HCT116 (cell line): Measurements from ENCODE around the gene MMGT1. TPM values are rescaled to one million over a fixed set of nuclear protein-coding genes. Genes with fewer than 3 reads are reported as not detected.

Experiments used
- ATAC-seq: fragments of 200-7000 bp; cut with Tn5 transposase; 2 replicates; pipeline ENCODE4 v1.9.1; 2020; ENCODE audit warnings: mild to moderate bottlenecking, moderate library complexity
- BruUV-seq: library from RNA; stranded (reverse); fragments of 400-500 nt; replicated peaks from 2 replicates; lab custom pipeline; 2021; lab: Mats Ljungman, UMichigan
- CTCF ChIA-PET: fragments of 300-600 bp; sonication (Branson Sonifier 250); formaldehyde crosslinking; loops from one replicate; lab custom pipeline; 2021; ENCODE audit warnings: antibody characterized with exemption; lab: Charles Lee
- POLR2A ChIA-PET: fragments of 300-600, 350-600 bp; sonication (Branson Sonifier 250); formaldehyde crosslinking; loops from one replicate; lab custom pipeline; 2021; ENCODE audit warnings: antibody characterized with exemption; lab: Charles Lee
- RAD21 ChIA-PET, 2 experiments: fragments of 300-600 bp; sonication (Branson Sonifier 250); formaldehyde crosslinking; loops; one replicate each; lab custom pipeline; 2023; ENCODE audit warnings: low total read pairs in 2 of 2; ENCODE audit not compliant: uncharacterized antibody in 2 of 2, unreplicated experiment in 2 of 2, low non-redundant PET in 1 of 2; lab: Charles Lee
- DNase-seq: peaks from one replicate; pipeline ENCODE4 v3.0.0-alpha.2; 2010; ENCODE audit warnings: low read depth, low spot score
- H2AFZ ChIP-seq: fragments of 200-600 bp; shearing (Covaris generic), sonication (generic); 2 replicates; pipeline ENCODE4 v1.6.1; 2017; ENCODE audit warnings: low read depth, mixed run types, mixed read lengths, antibody characterized with exemption, low read length; ENCODE audit not compliant: poor library complexity, severe bottlenecking
- H3K27ac ChIP-seq: 2 replicates; pipeline ENCODE4 v1.5.1; 2012; ENCODE audit warnings: low read depth, low read length
- H3K27me3 ChIP-seq: fragments of 200-600 bp; sonication (generic); 2 replicates; pipeline ENCODE4 v1.6.1; 2016; ENCODE audit warnings: mixed run types, low read length, mixed read lengths; ENCODE audit not compliant: insufficient read depth
- H3K36me3 ChIP-seq, 2 experiments: fragments of 200-500 bp in 1 of 2; fragments of 200-600 bp in 1 of 2; sonication (Bioruptor generic) in 1 of 2; sonication (generic) in 1 of 2; 2 replicates each; pipeline versions ENCODE4 v1.5.1 to v1.6.1; 2014 to 2016; ENCODE audit warnings: low read length in 2 of 2, inconsistent platforms in 1 of 2, mixed read lengths in 1 of 2, mixed run types in 1 of 2; ENCODE audit not compliant: insufficient read depth in 2 of 2, control insufficient read depth in 1 of 2
- H3K4me1 ChIP-seq, 2 experiments: fragments of 200-600 bp in 1 of 2; sonication (generic) in 1 of 2; 2 replicates each; pipeline versions ENCODE4 v1.5.1 to v1.6.1; 2012 to 2017; ENCODE audit warnings: low read length in 2 of 2, inconsistent platforms in 1 of 2, mild to moderate bottlenecking in 1 of 2, mixed read lengths in 1 of 2, mixed run types in 1 of 2, moderate library complexity in 1 of 2; ENCODE audit not compliant: insufficient read depth in 2 of 2, control insufficient read depth in 1 of 2
- H3K4me2 ChIP-seq: fragments of 200-600 bp; sonication (generic); 2 replicates; pipeline ENCODE4 v1.6.1; 2017; ENCODE audit warnings: mixed run types, low read length, mixed read lengths
- H3K4me3 ChIP-seq, 2 experiments: fragments of 200-600 bp in 1 of 2; sonication (generic) in 1 of 2; replicated peaks in 1 of 2; 2 replicates each; pipeline ENCODE4 v1.5.1; 2011 to 2016; ENCODE audit warnings: low read length in 2 of 2, control low read depth in 1 of 2, low read depth in 1 of 2, mild to moderate bottlenecking in 1 of 2, mixed read lengths in 1 of 2, mixed run types in 1 of 2
- H3K79me2 ChIP-seq: fragments of 200-600 bp; sonication (generic); 2 replicates; pipeline ENCODE4 v1.6.1; 2017; ENCODE audit warnings: mild to moderate bottlenecking, mixed run types, low read length, moderate library complexity, mixed read lengths; ENCODE audit not compliant: insufficient read depth
- H3K9ac ChIP-seq: fragments of 200-600 bp; sonication (generic); 2 replicates; pipeline ENCODE4 v1.6.1; 2016; ENCODE audit warnings: low read length, mixed read lengths
- H3K9me2 ChIP-seq: fragments of 200-600 bp; sonication (generic), shearing (Covaris generic); 2 replicates; pipeline ENCODE4 v1.6.1; 2017; ENCODE audit warnings: mixed run types, mild to moderate bottlenecking, moderate library complexity; ENCODE audit not compliant: insufficient read depth
- H3K9me3 ChIP-seq, 2 experiments: fragments of 200-500 bp in 1 of 2; fragments of 200-600 bp in 1 of 2; sonication (Bioruptor generic) in 1 of 2; sonication (generic) in 1 of 2; 2 replicates each; pipeline ENCODE4 v1.6.1; 2014 to 2017; ENCODE audit warnings: low read length in 2 of 2, mixed read lengths in 2 of 2, inconsistent platforms in 1 of 2, low read depth in 1 of 2, mild to moderate bottlenecking in 1 of 2, mixed run types in 1 of 2, moderate library complexity in 1 of 2; ENCODE audit not compliant: control insufficient read depth in 1 of 2, insufficient read depth in 1 of 2
- H4K20me1 ChIP-seq: fragments of 200-600 bp; sonication (generic), shearing (Covaris generic); 2 replicates; pipeline ENCODE4 v1.6.1; 2017; ENCODE audit warnings: mixed run types, mild to moderate bottlenecking, moderate library complexity; ENCODE audit not compliant: insufficient read depth
- CBX3 ChIP-seq: IDR thresholded peaks from 2 replicates; pipeline ENCODE4 v1.6.1; 2012; ENCODE audit warnings: low read depth
- CEBPB ChIP-seq: IDR thresholded peaks from 2 replicates; pipeline ENCODE4 v1.6.1; 2012; ENCODE audit warnings: low read depth
- EZH2 ChIP-seq: fragments of 200-600 bp; sonication (generic); IDR thresholded peaks from 2 replicates; pipeline ENCODE4 v1.6.1; 2017; ENCODE audit warnings: antibody characterized with exemption, mixed run types
- FOSL1 ChIP-seq: IDR thresholded peaks from 2 replicates; pipeline ENCODE4 v1.6.1; 2012; ENCODE audit warnings: low read depth
- MAX ChIP-seq: IDR thresholded peaks from 2 replicates; pipeline ENCODE4 v1.6.1; 2012
- POLR2AphosphoS5 ChIP-seq: IDR thresholded peaks from 2 replicates; pipeline ENCODE4 v1.6.1; 2011; ENCODE audit warnings: mild to moderate bottlenecking, low read depth, low read length, moderate library complexity
- RAD21 ChIP-seq: IDR thresholded peaks from 2 replicates; pipeline ENCODE4 v1.6.1; 2012; ENCODE audit warnings: low read depth, mild to moderate bottlenecking
- SIN3A ChIP-seq: IDR thresholded peaks from 2 replicates; pipeline ENCODE4 v1.6.1; 2012; ENCODE audit warnings: low read depth
- SP1 ChIP-seq: IDR thresholded peaks from 2 replicates; pipeline ENCODE4 v1.6.1; 2012; ENCODE audit warnings: low read depth
- YY1 ChIP-seq: IDR thresholded peaks from 2 replicates; pipeline ENCODE4 v1.6.1; 2011; ENCODE audit warnings: low read length, low read depth, moderate library complexity, mild to moderate bottlenecking; ENCODE audit not compliant: insufficient replicate concordance; ENCODE audit errors: extremely low read depth
- ZBTB33 ChIP-seq: IDR thresholded peaks from 2 replicates; pipeline ENCODE4 v1.6.1; 2011; ENCODE audit warnings: mild to moderate bottlenecking, low read length, moderate library complexity; ENCODE audit not compliant: insufficient replicate concordance; ENCODE audit errors: extremely low read depth
- ZFX ChIP-seq: fragments of 450-650 bp; IDR thresholded peaks from 2 replicates; pipeline ENCODE4 v1.6.1; 2017
- intact Hi-C: fragments of 100-400 bp; cut with micrococcal nuclease; formaldehyde crosslinking; loops from 2 replicates; pipeline ENCODE4 v1.10.0; 2022
- total RNA-seq: library from RNA; stranded (reverse); gene quantifications from one replicate; pipeline ENCODE4 v1.2.1, GENCODE V29; 2021; ENCODE audit not compliant: unreplicated experiment

The MMGT1 gene
- total RNA-seq, 1 experiment from 2014 or later, result 23.2 TPM

GRCh38 chrX:135984256-135984655 lies 10.5 kb upstream of the MMGT1 start:
- peak overlapping the region; percentile 76 for H3K4me2 ChIP-seq
- ATAC-seq, result no peak

More at GRCh38 chrX:135984256-135984655, 10.5 kb upstream of the MMGT1 start:
- POLR2A ChIA-PET, result no interaction called here
- peak overlapping the region; percentile 78 for H2AFZ ChIP-seq
- CTCF ChIA-PET, result no interaction called here
- no peaks in the 10 kb centered on the region; the same call in 1 of the 2 replicates for H3K79me2 ChIP-seq
- DNase-seq, result no peak
- no peak overlapping the region for H3K27ac ChIP-seq
- intact Hi-C loops, result no loop called here
- H3K9ac ChIP-seq, result no peak overlapping the region
- no peaks in the 10 kb centered on the region for H3K36me3 ChIP-seq
- TF ChIP-seq ZBTB33 (no peak), SP1 (no peak), FOSL1 (no peak), MAX (no peak), CEBPB (no peak), SIN3A (no peak), EZH2 (no peak), ZFX (no peak), YY1 (no peak), RAD21 (no peak), CBX3 (no peak), POLR2AphosphoS5 (no peak)
- RAD21 ChIA-PET, result no interaction called here
- no peaks in the 10 kb centered on the region for H4K20me1 ChIP-seq
- no peaks in the 10 kb centered on the region for H3K9me3 ChIP-seq
- H3K27me3 ChIP-seq, result no peaks in the 10 kb centered on the region
- H3K4me1 ChIP-seq, result peaks cover 0 to 8% of the 10 kb centered on the region in 2 experiments; a peak in 1 of 4 replicates
- no peak overlapping the region for H3K4me3 ChIP-seq
- no peaks in the 10 kb centered on the region for H3K9me2 ChIP-seq
- BruUV-seq, result no TSS peak
